GM12874 (cell line): ENCODE measurements around the gene TBKBP1.

Experiments used
- TF ChIP-seq, protein P1 (sequence below): IDR thresholded peaks from 2 replicates; pipeline ENCODE4 v1.5.1; 2011; ENCODE audit warnings: low read depth, mild to moderate bottlenecking, control low read depth, low read length, moderate library complexity; ENCODE audit not compliant: insufficient read depth

TBKBP1 gene

GRCh38 chr17:47652570-47652969 lies 41.4 kb upstream of the TBKBP1 start:
- TF ChIP-seq, protein P1, sequence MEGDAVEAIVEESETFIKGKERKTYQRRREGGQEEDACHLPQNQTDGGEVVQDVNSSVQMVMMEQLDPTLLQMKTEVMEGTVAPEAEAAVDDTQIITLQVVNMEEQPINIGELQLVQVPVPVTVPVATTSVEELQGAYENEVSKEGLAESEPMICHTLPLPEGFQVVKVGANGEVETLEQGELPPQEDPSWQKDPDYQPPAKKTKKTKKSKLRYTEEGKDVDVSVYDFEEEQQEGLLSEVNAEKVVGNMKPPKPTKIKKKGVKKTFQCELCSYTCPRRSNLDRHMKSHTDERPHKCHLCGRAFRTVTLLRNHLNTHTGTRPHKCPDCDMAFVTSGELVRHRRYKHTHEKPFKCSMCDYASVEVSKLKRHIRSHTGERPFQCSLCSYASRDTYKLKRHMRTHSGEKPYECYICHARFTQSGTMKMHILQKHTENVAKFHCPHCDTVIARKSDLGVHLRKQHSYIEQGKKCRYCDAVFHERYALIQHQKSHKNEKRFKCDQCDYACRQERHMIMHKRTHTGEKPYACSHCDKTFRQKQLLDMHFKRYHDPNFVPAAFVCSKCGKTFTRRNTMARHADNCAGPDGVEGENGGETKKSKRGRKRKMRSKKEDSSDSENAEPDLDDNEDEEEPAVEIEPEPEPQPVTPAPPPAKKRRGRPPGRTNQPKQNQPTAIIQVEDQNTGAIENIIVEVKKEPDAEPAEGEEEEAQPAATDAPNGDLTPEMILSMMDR, result no peak

- TF ChIP-seq, protein P1, result no peak
Measured at GRCh38 chr17:47653442-47653841, 40.5 kb upstream of the TBKBP1 start.

DNA sequence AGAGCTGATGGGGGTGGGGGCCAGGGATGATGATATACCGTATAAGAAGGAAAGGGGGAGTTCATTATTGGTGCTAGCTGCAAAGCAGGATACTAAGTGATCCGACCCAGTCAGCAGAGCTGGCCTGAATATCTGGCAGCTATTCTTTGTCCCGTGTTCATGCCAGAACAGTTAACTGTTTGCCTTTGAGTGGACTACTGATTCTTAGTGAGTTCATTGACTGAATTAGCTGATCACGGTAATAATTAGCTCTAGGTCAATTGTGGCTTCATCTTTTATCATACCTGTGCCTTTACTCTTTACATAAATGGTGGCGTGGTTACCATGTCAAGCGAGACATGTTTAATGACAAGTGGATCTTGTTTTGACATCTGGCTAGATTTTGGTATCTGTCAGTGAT lies 39.0 kb upstream of the TBKBP1 start:
- TF ChIP-seq, protein P1, result no peak

- TF ChIP-seq, protein P1, result peak; percentile 20; the same call in 1 of the 2 replicates
Measured at GRCh38 chr17:47660064-47660492, 33.9 kb upstream of the TBKBP1 start.

DNA sequence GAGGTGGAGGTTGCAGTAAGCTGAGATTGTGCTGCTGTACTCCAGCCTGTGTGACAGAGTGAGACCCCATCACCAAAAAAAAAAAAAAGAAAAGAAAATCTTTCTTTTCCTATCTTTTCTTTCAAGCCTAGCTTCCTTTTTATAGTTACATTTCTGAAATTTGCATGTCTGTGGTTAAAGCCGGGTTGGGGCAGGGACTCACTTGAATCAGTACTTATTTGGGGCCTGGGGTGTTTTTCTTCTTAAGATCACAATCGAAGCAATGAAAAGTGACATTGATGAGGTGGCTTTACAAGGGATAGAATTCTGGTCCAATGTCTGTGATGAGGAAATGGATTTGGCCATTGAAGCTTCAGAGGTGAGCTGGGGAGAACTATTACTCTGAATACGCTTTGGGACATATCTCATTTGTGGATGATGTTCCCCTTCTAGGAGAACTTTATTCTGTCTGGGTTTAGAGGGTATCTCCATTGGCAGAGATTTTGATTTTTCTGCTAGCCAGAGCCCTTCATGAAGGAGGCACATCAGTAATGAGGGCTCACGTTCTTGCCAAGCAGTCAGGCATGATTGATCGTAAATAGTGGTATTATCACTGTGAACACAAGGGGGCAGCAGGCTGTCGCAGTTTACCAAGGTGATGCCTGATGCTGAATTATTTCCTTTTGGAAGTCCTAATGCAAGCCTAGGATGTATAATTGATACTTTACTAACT lies 29.9 kb upstream of the TBKBP1 start:
- TF ChIP-seq, protein P1, result peak; percentile 74

DNA sequence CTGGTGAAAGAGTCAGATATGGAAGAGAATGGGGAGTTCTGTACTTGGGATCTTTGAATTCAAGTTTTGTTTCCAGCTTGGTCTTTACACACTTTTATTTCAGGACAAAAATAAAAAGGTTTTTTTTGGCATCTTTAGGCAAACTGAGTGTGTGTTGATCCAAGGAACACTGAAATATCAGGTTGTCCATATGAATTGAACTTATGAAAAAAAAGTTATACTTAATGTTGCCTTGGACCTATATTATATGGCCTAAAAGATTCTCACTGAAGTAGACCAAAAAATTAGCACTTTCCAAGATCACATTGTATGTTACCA lies 29.4 kb upstream of the TBKBP1 start:
- TF ChIP-seq, protein P1, result no peak

GRCh38 chr17:47665655-47666054 lies 28.3 kb upstream of the TBKBP1 start:
- TF ChIP-seq, protein P1, result no peak

- TF ChIP-seq, protein P1, result no peak
Measured at GRCh38 chr17:47669081-47669480, 24.9 kb upstream of the TBKBP1 start.
